Adrenal gland (tissue), 12 donors: Measurements from ENCODE around the gene FFAR1. TPM values are rescaled to one million over a fixed set of nuclear protein-coding genes. Genes with fewer than 3 reads are reported as not detected.

ENCODE experiments used
- DNase-seq, 7 donors: peaks; one replicate each; pipeline ENCODE4 v3.0.0-alpha.2; 2019 to 2020
- H3K27ac ChIP-seq, 5 donors: fragments of 200-600 bp; sonication (generic) in 4 of 5; 1 replicate in 3 of 5; 2 replicates in 2 of 5; pipeline versions ENCODE4 v1.5.1 to v1.8.0; 2016 to 2020; ENCODE audit warnings: mild to moderate bottlenecking in 1 of 5
- H3K27me3 ChIP-seq: fragments of 200-600 bp; 2 replicates; pipeline ENCODE4 v1.8.0; 2021
- H3K36me3 ChIP-seq, 2 donors: fragments of 200-600 bp; replicated peaks in 1 of 2; 1 replicate in 1 of 2; 2 replicates in 1 of 2; pipeline versions ENCODE4 v1.5.1 to v1.8.0; 2018 to 2022
- H3K4me1 ChIP-seq, 2 donors: fragments of 200-600 bp; replicated peaks in 1 of 2; 1 replicate in 1 of 2; 2 replicates in 1 of 2; pipeline versions ENCODE4 v1.5.1 to v1.8.0; 2018 to 2021
- H3K4me3 ChIP-seq, 4 donors: fragments of 200-600 bp; sonication (generic) in 3 of 4; one replicate each; pipeline ENCODE4 v1.5.1; 2016 to 2018
- H3K9me3 ChIP-seq, 3 donors: fragments of 200-600 bp; sonication (generic) in 1 of 3; replicated peaks in 1 of 3; 1 replicate in 2 of 3; 2 replicates in 1 of 3; pipeline versions ENCODE4 v1.5.1 to v1.8.0; 2016 to 2021
- POLR2A ChIP-seq, 2 donors: fragments of 450-650 bp; IDR thresholded peaks; one replicate each; pipeline ENCODE4 v1.6.1; 2017; ENCODE audit warnings: antibody characterized with exemption in 2 of 2, mild to moderate bottlenecking in 2 of 2, moderate library complexity in 1 of 2
- WGBS, 4 donors: extraction: QIAGEN DNeasy Blood & Tissue Kit in 2 of 4; methylation state at CpG; one replicate each; pipeline versions ENCODE4 v1.1.5 to v1.1.7; 2013 to 2017; 5-methylcytosine and 5-hydroxymethylcytosine counted together
- intact Hi-C, 2 donors: fragments of 100-400 bp; cut with DNase I; formaldehyde crosslinking; loops; one replicate each; pipeline versions ENCODE4 v1.14.1 to v1.15.0; 2022 to 2023
- polyA plus RNA-seq, 3 donors: library from polyadenylated mRNA; stranded (reverse); fragments of 200-250 nt in 2 of 3; fragments of 350-450 nt in 1 of 3; fragmentation: Illumina TruSeq in 1 of 3; extraction: RNeasy Lipid Tissue Mini Kit (QIAGEN cat#74804) in 1 of 3; gene quantifications; one replicate each; pipeline ENCODE4 v1.2.3, GENCODE V29; 2013 to 2014
- total RNA-seq, 9 donors: library from RNA; depleted of rRNA in 4 of 9; stranded (reverse); fragments of >200 nt in 4 of 9; fragments of 120-200 nt in 1 of 9; fragmentation: NEBNext Ultra II Directional in 1 of 9; extraction: Animal tissue kit (Norgen Biotek cat#: 25700) in 1 of 9; gene quantifications; one replicate each; pipeline versions ENCODE4 v1.1.0 to v1.2.4, GENCODE V29; 2013 to 2023
- TF ChIP-seq, protein P1 (sequence below), 6 experiments: fragments of 450-650 bp in 4 of 6; fragments of 200-600 bp in 2 of 6; sonication (generic) in 1 of 6; IDR thresholded peaks; 1 replicate in 5 of 6; 2 replicates in 1 of 6; pipeline versions ENCODE4 v1.5.1 to v1.8.0; 2016 to 2021; ENCODE audit warnings: antibody characterized with exemption in 6 of 6, mild to moderate bottlenecking in 2 of 6, moderate library complexity in 1 of 6
- donor health status: healthy with polysubstance abuse.
- donor health status: Bipolar disorder and iron deficiency.
- donor health status: DM: yes; HTN: yes; CAD: no.
- donor health status: DM: no; HTN: no; CAD: no.
- donor health status: DM: no; HTN: no; CAD: no.
- donor health status: DM: yes; HTN: yes; CAD: no.

FFAR1 gene
- total and polyA plus RNA-seq, 12 donors = 0.03 to 0.11 TPM; not detected in 10

GRCh38 chr19:35352448-35353304, 5.0 kb downstream of the FFAR1 start:
- TF ChIP-seq, protein P1, sequence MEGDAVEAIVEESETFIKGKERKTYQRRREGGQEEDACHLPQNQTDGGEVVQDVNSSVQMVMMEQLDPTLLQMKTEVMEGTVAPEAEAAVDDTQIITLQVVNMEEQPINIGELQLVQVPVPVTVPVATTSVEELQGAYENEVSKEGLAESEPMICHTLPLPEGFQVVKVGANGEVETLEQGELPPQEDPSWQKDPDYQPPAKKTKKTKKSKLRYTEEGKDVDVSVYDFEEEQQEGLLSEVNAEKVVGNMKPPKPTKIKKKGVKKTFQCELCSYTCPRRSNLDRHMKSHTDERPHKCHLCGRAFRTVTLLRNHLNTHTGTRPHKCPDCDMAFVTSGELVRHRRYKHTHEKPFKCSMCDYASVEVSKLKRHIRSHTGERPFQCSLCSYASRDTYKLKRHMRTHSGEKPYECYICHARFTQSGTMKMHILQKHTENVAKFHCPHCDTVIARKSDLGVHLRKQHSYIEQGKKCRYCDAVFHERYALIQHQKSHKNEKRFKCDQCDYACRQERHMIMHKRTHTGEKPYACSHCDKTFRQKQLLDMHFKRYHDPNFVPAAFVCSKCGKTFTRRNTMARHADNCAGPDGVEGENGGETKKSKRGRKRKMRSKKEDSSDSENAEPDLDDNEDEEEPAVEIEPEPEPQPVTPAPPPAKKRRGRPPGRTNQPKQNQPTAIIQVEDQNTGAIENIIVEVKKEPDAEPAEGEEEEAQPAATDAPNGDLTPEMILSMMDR (IDR thresholded peaks at IDR 0.05) = peak; percentile 75 to 95 (median 90)
- no peak for TF ChIP-seq POLR2A (IDR thresholded peaks at IDR 0.05)
- WGBS, 4 donors = 29 to 34% (median 30%) methylated on average over 30 to 32 of the region's 32 CpGs
- no peaks in the 10 kb centered on the region for H3K36me3 ChIP-seq
- peaks cover 5% of the 10 kb centered on the region for H3K27me3 ChIP-seq
- peak; percentile 77 to 86 (median 79) for DNase-seq
- no peak overlapping the region for H3K27ac ChIP-seq
- no peak overlapping the region for H3K4me3 ChIP-seq
- H3K9me3 ChIP-seq = no peaks in the 10 kb centered on the region
- no peaks in the 10 kb centered on the region for H3K4me1 ChIP-seq
- intact Hi-C loops = loop anchor here (2.0 to 5.0 kb wide), 3 partner anchors 116 to 142 kb away; no protein-coding TSS in a partner anchor

- no peak overlapping the region for H3K27ac ChIP-seq
- TF ChIP-seq, protein P1 (IDR thresholded peaks at IDR 0.05) = no peak
- TF ChIP-seq POLR2A (IDR thresholded peaks at IDR 0.05) = no peak
- intact Hi-C loops = loop anchor here (2.0 to 5.0 kb wide), 4 partner anchors 107 to 141 kb away; no protein-coding TSS in a partner anchor
- H3K4me1 ChIP-seq = no peaks in the 10 kb centered on the region
- H3K4me3 ChIP-seq = no peak overlapping the region
- peak in 1 of 7 donors; percentile 7 for DNase-seq
- WGBS, 4 donors = 64 to 73% (median 72%) methylated on average over 9 of the region's 9 CpGs
- H3K27me3 ChIP-seq = peaks cover 5% of the 10 kb centered on the region
- no peaks in the 10 kb centered on the region for H3K36me3 ChIP-seq
- H3K9me3 ChIP-seq = no peaks in the 10 kb centered on the region
These were observed 5.9 kb downstream of the FFAR1 start for GRCh38 chr19:35353635-35354034.

DNA sequence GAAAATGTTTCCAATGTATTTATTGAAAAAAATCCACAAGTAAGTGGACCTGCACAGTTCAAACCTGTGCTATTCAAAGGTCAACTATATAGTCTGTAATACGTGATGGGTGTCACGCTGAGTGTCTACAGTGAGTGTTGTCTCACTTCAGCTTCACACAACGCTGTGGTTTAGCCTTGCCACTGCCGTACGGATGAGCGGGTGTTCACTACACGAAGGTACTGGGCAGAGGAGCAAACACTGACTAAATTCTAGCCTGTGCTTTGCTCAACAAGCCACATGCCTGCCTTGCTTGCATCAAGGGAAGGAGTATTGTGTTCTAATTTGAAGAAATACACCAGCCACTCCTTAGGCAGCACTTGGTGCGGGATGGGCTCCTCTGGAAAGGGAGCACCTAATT, 7.2 kb downstream of the FFAR1 start:
- DNase-seq = no peak
- TF ChIP-seq, protein P1 (IDR thresholded peaks at IDR 0.05) = no peak
- Histone ChIP-seq H3K4me3 (no peak overlapping the region), H3K9me3 (no peaks in the 10 kb centered on the region), H3K27me3 (peaks cover 5% of the 10 kb centered on the region), H3K36me3 (no peaks in the 10 kb centered on the region), H3K27ac (no peak overlapping the region), H3K4me1 (no peaks in the 10 kb centered on the region)
- WGBS, 4 donors = 72 to 81% (median 79%) methylated on average over 8 of the region's 8 CpGs
- intact Hi-C loops = loop anchor here (2.0 to 5.0 kb wide), 2 partner anchors 106 to 117 kb away; no protein-coding TSS in a partner anchor

- Histone ChIP-seq H3K4me1 (no peaks in the 10 kb centered on the region), H3K27ac (no peak overlapping the region), H3K36me3 (no peaks in the 10 kb centered on the region), H3K27me3 (peaks cover 5% of the 10 kb centered on the region), H3K9me3 (no peaks in the 10 kb centered on the region), H3K4me3 (no peak overlapping the region)
- intact Hi-C loops = loop anchor here in 1 of 2 donors (2.0 kb wide), 1 partner anchor 105 kb away; no protein-coding TSS in a partner anchor
- WGBS, 4 donors = 43 to 61% (median 47%) methylated on average over 5 to 6 of the region's 6 CpGs
- DNase-seq = peak in 1 of 7 donors; percentile 11
- TF ChIP-seq, protein P1 (IDR thresholded peaks at IDR 0.05) = no peak
- TF ChIP-seq POLR2A (IDR thresholded peaks at IDR 0.05) = no peak
These were observed 8.2 kb downstream of the FFAR1 start for GRCh38 chr19:35355791-35356460.
